Neural cell (in vitro differentiated cells): ENCODE data around the gene PRKAA2.

Experiments
- EP300 ChIP-seq: fragments of 450-650 bp; conservative IDR thresholded peaks from 2 replicates; pipeline ENCODE4 v1.6.1; 2014; ENCODE audit warnings: antibody characterized with exemption, mild to moderate bottlenecking, moderate library complexity; ENCODE audit not compliant: poor library complexity, severe bottlenecking
- TF ChIP-seq, protein P1 (sequence below): fragments of 450-650 bp; IDR thresholded peaks from 2 replicates; pipeline ENCODE4 v1.5.1; 2014; ENCODE audit warnings: antibody characterized with exemption, mild to moderate bottlenecking, moderate library complexity; ENCODE audit not compliant: poor library complexity, severe bottlenecking

DNA sequence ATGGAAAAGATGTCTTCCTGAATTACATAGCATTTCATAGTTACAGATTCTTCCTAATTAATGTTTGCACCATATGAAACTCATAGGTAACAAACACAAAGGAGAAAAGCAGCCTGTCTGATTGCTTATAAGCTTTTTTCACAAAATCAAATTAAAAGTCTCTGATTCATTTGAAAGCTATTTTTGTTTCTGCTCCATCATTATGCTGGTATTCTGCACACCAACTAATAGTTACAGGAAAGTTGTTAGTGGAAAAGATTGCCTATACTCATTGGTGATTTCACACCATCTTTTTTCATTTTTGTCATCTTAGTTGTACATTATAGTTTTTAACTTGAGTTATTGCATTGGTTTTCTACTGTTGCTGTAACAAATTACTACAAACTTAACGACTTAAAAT, 70.0 kb downstream of the PRKAA2 start:
- TF ChIP-seq, protein P1, sequence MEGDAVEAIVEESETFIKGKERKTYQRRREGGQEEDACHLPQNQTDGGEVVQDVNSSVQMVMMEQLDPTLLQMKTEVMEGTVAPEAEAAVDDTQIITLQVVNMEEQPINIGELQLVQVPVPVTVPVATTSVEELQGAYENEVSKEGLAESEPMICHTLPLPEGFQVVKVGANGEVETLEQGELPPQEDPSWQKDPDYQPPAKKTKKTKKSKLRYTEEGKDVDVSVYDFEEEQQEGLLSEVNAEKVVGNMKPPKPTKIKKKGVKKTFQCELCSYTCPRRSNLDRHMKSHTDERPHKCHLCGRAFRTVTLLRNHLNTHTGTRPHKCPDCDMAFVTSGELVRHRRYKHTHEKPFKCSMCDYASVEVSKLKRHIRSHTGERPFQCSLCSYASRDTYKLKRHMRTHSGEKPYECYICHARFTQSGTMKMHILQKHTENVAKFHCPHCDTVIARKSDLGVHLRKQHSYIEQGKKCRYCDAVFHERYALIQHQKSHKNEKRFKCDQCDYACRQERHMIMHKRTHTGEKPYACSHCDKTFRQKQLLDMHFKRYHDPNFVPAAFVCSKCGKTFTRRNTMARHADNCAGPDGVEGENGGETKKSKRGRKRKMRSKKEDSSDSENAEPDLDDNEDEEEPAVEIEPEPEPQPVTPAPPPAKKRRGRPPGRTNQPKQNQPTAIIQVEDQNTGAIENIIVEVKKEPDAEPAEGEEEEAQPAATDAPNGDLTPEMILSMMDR: no peak
- no peak for TF ChIP-seq EP300
